Body of pancreas (tissue), 4 donors: ENCODE measurements around the gene IL22.

Experiments
- CTCF ChIP-seq, 7 experiments: fragments of 450-650 bp in 4 of 7; fragments of 200-600 bp in 3 of 7; sonication (generic) in 3 of 7; IDR thresholded peaks; one replicate each; pipeline ENCODE4 v1.5.1; 2016 to 2019; ENCODE audit warnings: antibody characterized with exemption in 7 of 7
- POLR2A ChIP-seq, 3 donors: fragments of 450-650 bp; IDR thresholded peaks; one replicate each; pipeline ENCODE4 v1.6.1; 2016; ENCODE audit warnings: antibody characterized with exemption in 3 of 3, mild to moderate bottlenecking in 2 of 3

DNA sequence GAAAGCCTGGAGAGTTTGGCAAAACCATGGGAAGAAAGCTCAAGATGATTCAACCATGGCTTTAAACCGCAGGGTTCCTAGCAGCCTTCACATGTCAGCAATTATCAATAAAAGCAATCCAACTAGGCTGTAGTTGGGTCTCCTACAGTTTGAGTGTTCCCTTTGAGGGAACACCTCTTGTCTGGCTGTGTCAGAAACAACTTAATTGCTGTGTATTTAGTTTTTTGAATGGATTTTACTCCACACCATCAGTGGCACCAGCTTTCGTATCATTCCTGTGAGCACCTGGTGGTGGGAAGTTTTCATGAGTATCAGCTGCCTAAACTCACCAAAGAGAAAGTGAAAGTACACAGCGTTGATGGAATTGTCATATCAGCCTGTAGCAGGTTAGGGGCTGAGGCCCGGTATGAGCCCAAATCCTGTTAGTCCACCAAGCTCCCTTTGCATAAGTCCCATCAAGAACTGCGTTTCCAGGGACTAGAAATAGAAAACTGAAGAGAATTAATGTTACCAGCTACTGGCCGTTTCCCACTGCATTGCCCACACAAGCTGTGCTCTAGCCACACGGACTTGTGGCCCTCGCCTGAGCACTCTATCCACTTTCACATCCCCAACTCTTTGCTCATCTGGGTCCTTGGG lies 16.9 kb downstream of the IL22 start:
- TF ChIP-seq CTCF (IDR thresholded peaks at IDR 0.05) (peak in 4 of 7 experiments; percentile 37 to 50 (median 42)), POLR2A (IDR thresholded peaks at IDR 0.05) (no peak)
